ENCODE measurements around the gene DHCR24. TPM values are rescaled to one million over a fixed set of nuclear protein-coding genes. Genes with fewer than 3 reads are reported as not detected.

The DHCR24 gene
- total RNA-seq, 1 experiment from 2014 or later, result 337 TPM

DNA sequence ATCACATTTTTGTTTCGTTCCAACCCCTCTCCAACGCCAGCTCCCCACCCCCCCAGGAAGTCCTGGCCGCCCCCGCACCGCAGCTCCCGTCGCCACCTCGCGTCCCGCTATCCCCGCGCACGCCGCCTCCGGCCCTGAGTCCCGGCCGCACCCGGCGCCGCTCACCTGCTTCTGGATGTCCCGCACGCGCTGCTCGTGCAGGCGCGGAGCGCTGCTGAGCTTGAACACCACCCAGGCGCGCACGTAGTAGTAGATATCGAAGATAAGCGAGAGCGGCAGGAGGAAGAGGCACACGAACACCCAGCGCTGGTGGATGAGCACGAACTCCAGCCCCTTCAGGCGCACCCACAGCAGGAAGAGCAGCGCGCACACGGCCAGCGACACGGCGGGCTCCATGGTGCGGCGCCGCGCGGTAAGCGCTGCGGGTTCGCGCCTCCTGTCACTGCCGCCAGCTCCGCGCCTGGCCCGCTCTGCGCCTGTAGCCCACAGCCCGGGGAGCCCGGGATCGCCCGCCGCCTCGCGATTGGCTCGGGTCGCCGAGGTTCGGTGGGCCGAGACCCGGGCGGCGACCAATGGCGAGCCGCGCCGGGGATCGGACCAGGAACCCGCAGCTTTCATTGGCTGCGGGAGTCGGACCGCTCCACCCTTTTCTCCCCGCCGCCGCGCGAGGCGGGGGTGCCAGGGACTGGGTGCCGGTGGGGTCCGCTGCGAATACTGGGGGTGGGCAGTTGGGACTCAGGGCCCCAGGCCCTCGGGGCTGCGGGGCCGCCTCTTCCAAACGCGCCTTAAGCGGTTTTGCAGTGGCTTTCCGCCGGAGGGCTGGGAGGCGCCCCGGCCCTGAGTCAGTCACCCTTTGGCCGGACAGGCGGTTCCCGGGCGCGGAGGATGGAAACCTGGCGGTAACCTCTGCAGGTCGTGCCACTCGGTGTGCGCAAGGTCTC is at the start of gene DHCR24 (continued):
- TF ChIP-seq, protein P1, sequence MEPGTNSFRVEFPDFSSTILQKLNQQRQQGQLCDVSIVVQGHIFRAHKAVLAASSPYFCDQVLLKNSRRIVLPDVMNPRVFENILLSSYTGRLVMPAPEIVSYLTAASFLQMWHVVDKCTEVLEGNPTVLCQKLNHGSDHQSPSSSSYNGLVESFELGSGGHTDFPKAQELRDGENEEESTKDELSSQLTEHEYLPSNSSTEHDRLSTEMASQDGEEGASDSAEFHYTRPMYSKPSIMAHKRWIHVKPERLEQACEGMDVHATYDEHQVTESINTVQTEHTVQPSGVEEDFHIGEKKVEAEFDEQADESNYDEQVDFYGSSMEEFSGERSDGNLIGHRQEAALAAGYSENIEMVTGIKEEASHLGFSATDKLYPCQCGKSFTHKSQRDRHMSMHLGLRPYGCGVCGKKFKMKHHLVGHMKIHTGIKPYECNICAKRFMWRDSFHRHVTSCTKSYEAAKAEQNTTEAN (CRISPR knock-in tag; IDR thresholded peaks at IDR 0.05), result 0 out of 2 replicates have a peak, but pooled peaks have one; percentile 78
- TF ChIP-seq RELA (CRISPR knock-in tag; IDR thresholded peaks at IDR 0.05; ENCODE audit: borderline replicate concordance) (peak; percentile 56; the same call in 1 of the 2 replicates), ETV6 (CRISPR knock-in tag; IDR thresholded peaks at IDR 0.05) (peak; percentile 84), ZNF219 (CRISPR knock-in tag; IDR thresholded peaks at IDR 0.05; ENCODE audit: borderline replicate concordance) (peak; percentile 54; the same call in 1 of the 2 replicates), FOXP1 (CRISPR knock-in tag; IDR thresholded peaks at IDR 0.05; ENCODE audit: borderline replicate concordance) (peak; percentile 88)
- TF ChIP-seq, protein P2, sequence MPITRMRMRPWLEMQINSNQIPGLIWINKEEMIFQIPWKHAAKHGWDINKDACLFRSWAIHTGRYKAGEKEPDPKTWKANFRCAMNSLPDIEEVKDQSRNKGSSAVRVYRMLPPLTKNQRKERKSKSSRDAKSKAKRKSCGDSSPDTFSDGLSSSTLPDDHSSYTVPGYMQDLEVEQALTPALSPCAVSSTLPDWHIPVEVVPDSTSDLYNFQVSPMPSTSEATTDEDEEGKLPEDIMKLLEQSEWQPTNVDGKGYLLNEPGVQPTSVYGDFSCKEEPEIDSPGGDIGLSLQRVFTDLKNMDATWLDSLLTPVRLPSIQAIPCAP (CRISPR knock-in tag; IDR thresholded peaks at IDR 0.05), result no peak; the same call in none of the 2 replicates
- TF ChIP-seq, protein P3, sequence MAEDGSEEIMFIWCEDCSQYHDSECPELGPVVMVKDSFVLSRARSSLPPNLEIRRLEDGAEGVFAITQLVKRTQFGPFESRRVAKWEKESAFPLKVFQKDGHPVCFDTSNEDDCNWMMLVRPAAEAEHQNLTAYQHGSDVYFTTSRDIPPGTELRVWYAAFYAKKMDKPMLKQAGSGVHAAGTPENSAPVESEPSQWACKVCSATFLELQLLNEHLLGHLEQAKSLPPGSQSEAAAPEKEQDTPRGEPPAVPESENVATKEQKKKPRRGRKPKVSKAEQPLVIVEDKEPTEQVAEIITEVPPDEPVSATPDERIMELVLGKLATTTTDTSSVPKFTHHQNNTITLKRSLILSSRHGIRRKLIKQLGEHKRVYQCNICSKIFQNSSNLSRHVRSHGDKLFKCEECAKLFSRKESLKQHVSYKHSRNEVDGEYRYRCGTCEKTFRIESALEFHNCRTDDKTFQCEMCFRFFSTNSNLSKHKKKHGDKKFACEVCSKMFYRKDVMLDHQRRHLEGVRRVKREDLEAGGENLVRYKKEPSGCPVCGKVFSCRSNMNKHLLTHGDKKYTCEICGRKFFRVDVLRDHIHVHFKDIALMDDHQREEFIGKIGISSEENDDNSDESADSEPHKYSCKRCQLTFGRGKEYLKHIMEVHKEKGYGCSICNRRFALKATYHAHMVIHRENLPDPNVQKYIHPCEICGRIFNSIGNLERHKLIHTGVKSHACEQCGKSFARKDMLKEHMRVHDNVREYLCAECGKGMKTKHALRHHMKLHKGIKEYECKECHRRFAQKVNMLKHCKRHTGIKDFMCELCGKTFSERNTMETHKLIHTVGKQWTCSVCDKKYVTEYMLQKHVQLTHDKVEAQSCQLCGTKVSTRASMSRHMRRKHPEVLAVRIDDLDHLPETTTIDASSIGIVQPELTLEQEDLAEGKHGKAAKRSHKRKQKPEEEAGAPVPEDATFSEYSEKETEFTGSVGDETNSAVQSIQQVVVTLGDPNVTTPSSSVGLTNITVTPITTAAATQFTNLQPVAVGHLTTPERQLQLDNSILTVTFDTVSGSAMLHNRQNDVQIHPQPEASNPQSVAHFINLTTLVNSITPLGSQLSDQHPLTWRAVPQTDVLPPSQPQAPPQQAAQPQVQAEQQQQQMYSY (CRISPR knock-in tag; IDR thresholded peaks at IDR 0.05), result peak; percentile 29; the same call in 1 of the 2 replicates
- TF ChIP-seq, protein P4, sequence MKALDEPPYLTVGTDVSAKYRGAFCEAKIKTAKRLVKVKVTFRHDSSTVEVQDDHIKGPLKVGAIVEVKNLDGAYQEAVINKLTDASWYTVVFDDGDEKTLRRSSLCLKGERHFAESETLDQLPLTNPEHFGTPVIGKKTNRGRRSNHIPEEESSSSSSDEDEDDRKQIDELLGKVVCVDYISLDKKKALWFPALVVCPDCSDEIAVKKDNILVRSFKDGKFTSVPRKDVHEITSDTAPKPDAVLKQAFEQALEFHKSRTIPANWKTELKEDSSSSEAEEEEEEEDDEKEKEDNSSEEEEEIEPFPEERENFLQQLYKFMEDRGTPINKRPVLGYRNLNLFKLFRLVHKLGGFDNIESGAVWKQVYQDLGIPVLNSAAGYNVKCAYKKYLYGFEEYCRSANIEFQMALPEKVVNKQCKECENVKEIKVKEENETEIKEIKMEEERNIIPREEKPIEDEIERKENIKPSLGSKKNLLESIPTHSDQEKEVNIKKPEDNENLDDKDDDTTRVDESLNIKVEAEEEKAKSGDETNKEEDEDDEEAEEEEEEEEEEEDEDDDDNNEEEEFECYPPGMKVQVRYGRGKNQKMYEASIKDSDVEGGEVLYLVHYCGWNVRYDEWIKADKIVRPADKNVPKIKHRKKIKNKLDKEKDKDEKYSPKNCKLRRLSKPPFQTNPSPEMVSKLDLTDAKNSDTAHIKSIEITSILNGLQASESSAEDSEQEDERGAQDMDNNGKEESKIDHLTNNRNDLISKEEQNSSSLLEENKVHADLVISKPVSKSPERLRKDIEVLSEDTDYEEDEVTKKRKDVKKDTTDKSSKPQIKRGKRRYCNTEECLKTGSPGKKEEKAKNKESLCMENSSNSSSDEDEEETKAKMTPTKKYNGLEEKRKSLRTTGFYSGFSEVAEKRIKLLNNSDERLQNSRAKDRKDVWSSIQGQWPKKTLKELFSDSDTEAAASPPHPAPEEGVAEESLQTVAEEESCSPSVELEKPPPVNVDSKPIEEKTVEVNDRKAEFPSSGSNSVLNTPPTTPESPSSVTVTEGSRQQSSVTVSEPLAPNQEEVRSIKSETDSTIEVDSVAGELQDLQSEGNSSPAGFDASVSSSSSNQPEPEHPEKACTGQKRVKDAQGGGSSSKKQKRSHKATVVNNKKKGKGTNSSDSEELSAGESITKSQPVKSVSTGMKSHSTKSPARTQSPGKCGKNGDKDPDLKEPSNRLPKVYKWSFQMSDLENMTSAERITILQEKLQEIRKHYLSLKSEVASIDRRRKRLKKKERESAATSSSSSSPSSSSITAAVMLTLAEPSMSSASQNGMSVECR (CRISPR knock-in tag; IDR thresholded peaks at IDR 0.05; ENCODE audit: borderline replicate concordance), result peak; percentile 67; the same call in 1 of the 2 replicates

DNA sequence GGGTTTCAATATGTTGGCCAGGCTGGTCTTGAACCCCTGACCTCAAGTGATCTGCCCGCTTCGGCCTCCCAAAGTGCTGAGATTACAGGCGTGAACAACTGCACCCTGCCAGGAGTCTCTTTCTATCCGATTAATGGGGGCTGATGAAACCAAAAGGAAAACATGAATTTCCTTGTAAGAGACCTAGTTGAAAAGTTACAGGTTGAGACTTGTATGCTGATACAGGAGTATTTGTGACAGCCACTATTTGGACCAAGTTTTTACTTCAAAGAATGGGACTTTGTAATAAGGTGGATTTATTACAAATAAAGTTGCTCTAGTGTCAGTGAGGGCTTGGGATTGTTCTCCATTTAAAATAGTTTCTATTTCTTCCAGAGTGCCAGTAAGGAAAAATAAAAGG is 49.8 kb upstream of the DHCR24 start:
- peaks cover 34% of the 10 kb centered on the region for H3K4me1 Mint-ChIP-seq
- no peak for ATAC-seq
- no peaks in the 10 kb centered on the region for H3K27me3 Mint-ChIP-seq (ENCODE audit: low read depth)
- ChIA-PET POLR2A (interaction anchor here (0.6 kb wide), 1 partner anchor 76 kb away, joined by 5 read pairs; no protein-coding TSS in a partner anchor), CTCF (no interaction called here)
- peaks cover 22% of the 10 kb centered on the region for H3K36me3 Mint-ChIP-seq
- DNase-seq (ENCODE audit: low spot score), result no peak
- H3K4me3 Mint-ChIP-seq, result no peak overlapping the region
- H3K27ac Mint-ChIP-seq, result no peak overlapping the region
- peaks cover 35% of the 10 kb centered on the region for H3K9me3 Mint-ChIP-seq
- TF ChIP-seq, protein P5, sequence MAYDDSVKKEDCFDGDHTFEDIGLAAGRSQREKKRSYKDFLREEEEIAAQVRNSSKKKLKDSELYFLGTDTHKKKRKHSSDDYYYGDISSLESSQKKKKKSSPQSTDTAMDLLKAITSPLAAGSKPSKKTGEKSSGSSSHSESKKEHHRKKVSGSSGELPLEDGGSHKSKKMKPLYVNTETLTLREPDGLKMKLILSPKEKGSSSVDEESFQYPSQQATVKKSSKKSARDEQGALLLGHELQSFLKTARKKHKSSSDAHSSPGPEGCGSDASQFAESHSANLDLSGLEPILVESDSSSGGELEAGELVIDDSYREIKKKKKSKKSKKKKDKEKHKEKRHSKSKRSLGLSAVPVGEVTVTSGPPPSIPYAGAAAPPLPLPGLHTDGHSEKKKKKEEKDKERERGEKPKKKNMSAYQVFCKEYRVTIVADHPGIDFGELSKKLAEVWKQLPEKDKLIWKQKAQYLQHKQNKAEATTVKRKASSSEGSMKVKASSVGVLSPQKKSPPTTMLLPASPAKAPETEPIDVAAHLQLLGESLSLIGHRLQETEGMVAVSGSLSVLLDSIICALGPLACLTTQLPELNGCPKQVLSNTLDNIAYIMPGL (CRISPR knock-in tag; IDR thresholded peaks at IDR 0.05), result no peak
- TF ChIP-seq, protein P6, sequence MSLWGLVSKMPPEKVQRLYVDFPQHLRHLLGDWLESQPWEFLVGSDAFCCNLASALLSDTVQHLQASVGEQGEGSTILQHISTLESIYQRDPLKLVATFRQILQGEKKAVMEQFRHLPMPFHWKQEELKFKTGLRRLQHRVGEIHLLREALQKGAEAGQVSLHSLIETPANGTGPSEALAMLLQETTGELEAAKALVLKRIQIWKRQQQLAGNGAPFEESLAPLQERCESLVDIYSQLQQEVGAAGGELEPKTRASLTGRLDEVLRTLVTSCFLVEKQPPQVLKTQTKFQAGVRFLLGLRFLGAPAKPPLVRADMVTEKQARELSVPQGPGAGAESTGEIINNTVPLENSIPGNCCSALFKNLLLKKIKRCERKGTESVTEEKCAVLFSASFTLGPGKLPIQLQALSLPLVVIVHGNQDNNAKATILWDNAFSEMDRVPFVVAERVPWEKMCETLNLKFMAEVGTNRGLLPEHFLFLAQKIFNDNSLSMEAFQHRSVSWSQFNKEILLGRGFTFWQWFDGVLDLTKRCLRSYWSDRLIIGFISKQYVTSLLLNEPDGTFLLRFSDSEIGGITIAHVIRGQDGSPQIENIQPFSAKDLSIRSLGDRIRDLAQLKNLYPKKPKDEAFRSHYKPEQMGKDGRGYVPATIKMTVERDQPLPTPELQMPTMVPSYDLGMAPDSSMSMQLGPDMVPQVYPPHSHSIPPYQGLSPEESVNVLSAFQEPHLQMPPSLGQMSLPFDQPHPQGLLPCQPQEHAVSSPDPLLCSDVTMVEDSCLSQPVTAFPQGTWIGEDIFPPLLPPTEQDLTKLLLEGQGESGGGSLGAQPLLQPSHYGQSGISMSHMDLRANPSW (CRISPR knock-in tag; conservative IDR thresholded peaks at IDR 0.05; ENCODE audit: low read depth), result no peak
- TF ChIP-seq TEAD1 (CRISPR knock-in tag; IDR thresholded peaks at IDR 0.05) (no peak), ZNF232 (CRISPR knock-in tag; IDR thresholded peaks at IDR 0.05) (no peak), ATF1 (CRISPR knock-in tag; IDR thresholded peaks at IDR 0.05) (no peak), HMGA2 (CRISPR knock-in tag; IDR thresholded peaks at IDR 0.05) (no peak), JAZF1 (CRISPR knock-in tag; IDR thresholded peaks at IDR 0.05) (no peak), ETV6 (CRISPR knock-in tag; IDR thresholded peaks at IDR 0.05) (no peak)
- TF ChIP-seq, protein P7, sequence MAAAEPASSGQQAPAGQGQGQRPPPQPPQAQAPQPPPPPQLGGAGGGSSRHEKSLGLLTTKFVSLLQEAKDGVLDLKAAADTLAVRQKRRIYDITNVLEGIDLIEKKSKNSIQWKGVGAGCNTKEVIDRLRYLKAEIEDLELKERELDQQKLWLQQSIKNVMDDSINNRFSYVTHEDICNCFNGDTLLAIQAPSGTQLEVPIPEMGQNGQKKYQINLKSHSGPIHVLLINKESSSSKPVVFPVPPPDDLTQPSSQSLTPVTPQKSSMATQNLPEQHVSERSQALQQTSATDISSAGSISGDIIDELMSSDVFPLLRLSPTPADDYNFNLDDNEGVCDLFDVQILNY (CRISPR knock-in tag; IDR thresholded peaks at IDR 0.05), result no peak
- TF ChIP-seq, protein P8, sequence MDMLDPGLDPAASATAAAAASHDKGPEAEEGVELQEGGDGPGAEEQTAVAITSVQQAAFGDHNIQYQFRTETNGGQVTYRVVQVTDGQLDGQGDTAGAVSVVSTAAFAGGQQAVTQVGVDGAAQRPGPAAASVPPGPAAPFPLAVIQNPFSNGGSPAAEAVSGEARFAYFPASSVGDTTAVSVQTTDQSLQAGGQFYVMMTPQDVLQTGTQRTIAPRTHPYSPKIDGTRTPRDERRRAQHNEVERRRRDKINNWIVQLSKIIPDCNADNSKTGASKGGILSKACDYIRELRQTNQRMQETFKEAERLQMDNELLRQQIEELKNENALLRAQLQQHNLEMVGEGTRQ (CRISPR knock-in tag; IDR thresholded peaks at IDR 0.05), result no peak
